Measurements from ENCODE around the gene TRABD2B. TPM values are rescaled to one million over a fixed set of nuclear protein-coding genes. Genes with fewer than 3 reads are reported as not detected.

The TRABD2B gene
- total and polyA plus RNA-seq, 2 of the 13 experiments (the other 11 are each of a cell fraction or from before 2014, with no cell fraction given), result 0.04 TPM; not detected in 1

DNA sequence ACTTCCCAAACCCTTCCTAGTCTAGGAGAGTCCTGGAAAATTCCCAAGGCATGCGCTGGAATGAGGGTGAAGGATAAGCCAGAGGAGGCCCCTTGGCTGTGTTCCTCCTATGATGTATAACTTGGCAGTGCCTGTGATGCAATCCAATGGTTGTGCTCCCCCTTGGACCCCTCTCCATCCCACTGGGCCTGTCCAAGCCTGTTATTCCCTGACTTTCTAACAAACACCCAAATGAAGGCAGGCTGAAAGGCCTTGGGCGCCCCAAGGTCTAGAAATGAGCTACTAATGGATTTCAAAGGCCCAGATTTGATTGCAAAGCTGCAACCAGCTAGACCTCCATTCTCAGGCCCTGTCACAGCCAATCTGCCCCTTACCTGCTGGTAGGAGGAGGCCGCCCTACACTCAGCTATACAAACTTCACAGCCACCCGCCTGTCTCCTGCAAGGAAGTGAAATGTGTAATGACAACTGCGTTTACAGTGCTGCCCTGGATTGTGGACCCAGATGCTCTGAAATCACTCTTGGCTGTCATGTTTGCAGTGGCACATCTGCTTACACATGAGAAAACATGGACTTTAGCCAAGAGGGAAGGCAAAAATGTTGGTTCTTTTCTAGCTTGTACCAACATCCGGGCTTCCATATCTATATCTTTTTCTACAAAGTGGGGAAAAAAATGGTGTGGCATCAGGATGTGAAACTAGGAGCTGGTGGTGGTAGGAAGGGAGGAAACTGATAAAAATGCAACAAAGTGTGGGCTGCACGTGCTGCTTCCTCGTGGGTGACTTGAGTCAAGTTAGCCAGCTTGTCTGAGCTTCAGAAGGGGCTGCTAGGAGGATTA is 130.4 kb downstream of the TRABD2B start (continued):
- TF ChIP-seq ZNF530 (CRISPR knock-in tag; IDR thresholded peaks at IDR 0.05; ENCODE audit: low read depth), result no peak
- TF ChIP-seq ZNF160 (CRISPR knock-in tag; IDR thresholded peaks at IDR 0.05), result 0 out of 2 replicates have a peak, but pooled peaks have one; percentile 19
- peak; percentile 62; the same call in 1 of the 2 replicates for TF ChIP-seq ZNF350 (CRISPR knock-in tag; IDR thresholded peaks at IDR 0.05; ENCODE audit: borderline replicate concordance, low read depth)
- TF ChIP-seq SIX1 (CRISPR knock-in tag; IDR thresholded peaks at IDR 0.05; ENCODE audit: borderline replicate concordance), result peak; percentile 52; the same call in 1 of the 2 replicates
- TF ChIP-seq ELF1 (CRISPR knock-in tag; IDR thresholded peaks at IDR 0.05), result peak; percentile 66; the same call in 1 of the 2 replicates
- TF ChIP-seq ZNF646 (CRISPR knock-in tag; IDR thresholded peaks at IDR 0.05), result peak; percentile 89
- peak; percentile 63; the same call in 1 of the 2 replicates for TF ChIP-seq ZNF142 (CRISPR knock-in tag; IDR thresholded peaks at IDR 0.05)
- TF ChIP-seq SIN3A (IDR thresholded peaks at IDR 0.05; ENCODE audit: borderline replicate concordance, low read depth, low read length), result no peak
- peak; percentile 88 for TF ChIP-seq WIZ (CRISPR knock-in tag; IDR thresholded peaks at IDR 0.05)
- TF ChIP-seq MYC (CRISPR knock-in tag; IDR thresholded peaks at IDR 0.05; ENCODE audit: borderline replicate concordance), result peak; percentile 46
- 0 out of 2 replicates have a peak, but pooled peaks have one; percentile 52 for TF ChIP-seq ZMAT3 (CRISPR knock-in tag; conservative IDR thresholded peaks at IDR 0.05)
- TF ChIP-seq TCF12 (IDR thresholded peaks at IDR 0.05), result no peak
- TF ChIP-seq TCF12 (CRISPR knock-in tag; IDR thresholded peaks at IDR 0.05), result peak; percentile 79; the same call in 1 of the 2 replicates
- TF ChIP-seq ASH2L (IDR thresholded peaks at IDR 0.05; ENCODE audit: insufficient read length, low read depth, low read length), result no peak
- peak; percentile 59; the same call in 1 of the 3 replicates for TF ChIP-seq MXI1 (IDR thresholded peaks at IDR 0.05; ENCODE audit: borderline replicate concordance, low read depth, low read length)
- peak; percentile 46; the same call in 1 of the 2 replicates for TF ChIP-seq SAFB2 (CRISPR knock-in tag; IDR thresholded peaks at IDR 0.05; ENCODE audit: borderline replicate concordance, low read depth)
